HG03066 (cell line): ENCODE measurements around the gene CFDP1.
A peak's percentile ranks its signal among the peaks of the same experiment; 100 is the strongest.

ENCODE experiments used
- ATAC-seq: cut with Tn5 transposase; IDR thresholded peaks from one replicate; pipeline ENCODE4 v1.9.1; 2021; ENCODE audit warnings: low read depth; ENCODE audit not compliant: unreplicated experiment

CFDP1 gene

DNA sequence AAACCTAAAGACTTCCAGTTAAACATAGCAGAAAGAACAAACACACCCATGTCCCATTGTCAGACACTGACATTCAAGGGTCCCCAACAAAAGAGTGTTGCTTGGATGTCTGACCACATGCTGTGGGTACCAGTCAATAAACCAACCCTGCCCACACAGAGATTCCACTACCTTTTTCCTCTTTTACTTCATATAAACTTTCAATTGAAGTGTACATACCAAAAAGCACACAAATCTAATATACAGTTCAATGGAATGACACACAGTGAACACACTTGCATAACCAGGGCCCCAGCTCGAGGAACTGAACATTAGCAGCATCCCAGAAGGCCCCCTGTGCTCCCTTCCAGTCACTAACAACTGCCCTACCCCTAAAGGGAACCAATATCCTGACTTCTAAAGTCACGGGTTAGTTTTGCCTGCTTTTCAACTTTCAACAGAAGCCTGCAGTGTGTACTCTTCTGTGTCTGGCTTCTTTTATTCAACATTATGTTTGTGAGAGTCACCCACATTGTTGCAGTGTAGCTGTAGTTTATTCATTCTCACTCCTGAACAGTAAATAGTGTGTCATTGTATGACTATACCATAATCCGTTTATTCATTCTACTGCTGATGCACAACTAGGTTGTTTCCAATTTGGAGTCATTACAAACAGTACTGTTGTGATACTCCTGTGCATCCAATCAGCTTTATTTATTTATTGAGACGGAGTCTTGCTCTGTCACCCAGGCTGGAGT lies 18.0 kb downstream of the CFDP1 start:
- no peak for ATAC-seq

DNA sequence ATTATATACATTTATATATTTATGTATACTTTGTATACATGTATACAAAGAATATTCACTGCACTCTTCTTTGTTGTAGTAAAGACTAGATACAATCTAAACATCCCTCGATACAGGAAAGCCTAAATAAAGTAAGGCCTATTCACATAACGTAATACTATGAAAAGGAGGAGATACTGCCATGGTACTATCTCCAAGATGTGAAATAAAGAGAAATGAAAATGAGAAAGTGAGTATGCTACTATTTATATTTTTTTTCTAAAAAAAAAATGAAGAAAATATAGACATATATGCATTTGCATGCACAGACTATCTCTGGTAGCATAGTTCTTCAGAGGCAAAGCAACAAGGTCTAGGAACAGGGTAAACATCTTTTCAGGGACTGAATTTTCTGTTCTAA lies 19.4 kb downstream of the CFDP1 start:
- ATAC-seq, result no peak

DNA sequence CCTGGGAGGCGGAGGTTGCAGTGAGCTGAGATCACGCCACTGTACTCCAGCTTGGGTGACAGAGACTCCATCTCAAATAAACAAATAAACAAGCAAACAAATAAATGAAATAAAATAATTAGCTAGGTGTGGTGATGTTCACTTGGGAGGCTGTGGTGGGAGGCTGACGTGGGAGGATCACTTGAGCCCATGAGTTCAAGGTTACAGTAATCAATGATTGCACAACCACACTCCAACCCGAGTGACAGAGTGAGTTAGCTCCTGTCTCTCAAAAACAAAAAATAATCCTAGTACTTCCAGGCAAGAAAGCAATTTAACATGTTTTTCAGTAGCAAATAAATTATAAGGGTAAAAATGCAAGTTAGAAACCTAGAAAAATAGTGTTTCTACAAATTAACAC lies 26.4 kb downstream of the CFDP1 start:
- no peak for ATAC-seq

DNA sequence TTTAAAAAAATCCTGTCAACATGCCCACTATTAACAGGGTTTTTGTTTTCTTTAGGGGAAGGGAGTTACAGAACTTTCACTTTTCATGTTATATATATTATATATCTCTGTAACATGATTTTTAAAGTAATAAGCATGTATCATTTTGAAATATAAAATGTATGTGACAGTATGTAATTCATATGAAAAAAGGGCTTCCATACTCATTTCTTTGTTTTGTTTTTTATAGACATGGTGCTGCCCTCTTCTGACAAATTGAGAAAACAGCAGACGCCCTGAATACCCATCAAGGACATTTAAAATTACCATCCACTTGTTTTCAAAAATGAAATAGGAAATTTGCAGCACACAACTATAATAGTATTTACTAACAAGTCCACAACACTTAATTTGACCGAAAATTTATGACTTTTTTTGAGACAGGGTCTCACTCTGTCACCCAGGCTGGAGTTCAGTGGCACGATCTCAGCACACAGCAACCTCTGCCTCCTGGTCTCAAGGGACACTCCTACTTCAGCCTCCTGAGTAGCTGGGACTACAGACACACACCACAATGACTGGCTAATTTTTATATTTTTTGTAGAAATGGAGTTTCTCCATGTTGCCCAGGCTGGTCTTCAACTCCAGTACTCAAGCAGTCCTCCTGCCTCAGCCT lies 30.4 kb downstream of the CFDP1 start:
- ATAC-seq, result no peak

DNA sequence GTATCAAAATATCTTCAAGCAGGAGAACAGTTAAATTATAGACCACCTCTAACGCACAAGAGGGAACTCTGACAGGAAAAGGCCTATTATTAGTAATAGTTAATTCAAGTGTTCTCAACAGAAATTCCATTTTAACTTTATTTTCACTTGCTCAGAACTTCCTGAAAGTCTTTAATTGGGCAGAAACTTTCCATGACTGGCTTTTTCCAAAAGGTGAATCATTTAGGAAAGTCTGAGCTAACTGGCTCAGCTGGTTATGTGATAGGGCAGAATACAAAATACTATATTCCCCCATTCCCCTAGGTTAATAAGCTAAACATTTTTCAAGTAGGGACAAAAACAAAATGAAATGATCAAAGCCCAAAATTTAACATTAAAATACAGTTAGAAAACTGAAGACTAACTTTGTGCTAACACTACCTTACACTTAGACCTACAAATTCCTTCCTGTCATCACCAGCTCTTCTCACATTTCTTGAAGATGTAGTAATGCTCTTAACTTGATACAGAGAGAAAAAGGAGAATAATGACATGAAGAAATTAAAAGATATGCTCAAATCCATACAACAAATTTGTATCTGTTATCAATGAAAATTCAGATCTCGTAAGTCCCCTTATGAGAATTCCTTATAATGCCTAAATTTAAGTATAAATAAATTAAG lies 31.0 kb downstream of the CFDP1 start:
- no peak for ATAC-seq

DNA sequence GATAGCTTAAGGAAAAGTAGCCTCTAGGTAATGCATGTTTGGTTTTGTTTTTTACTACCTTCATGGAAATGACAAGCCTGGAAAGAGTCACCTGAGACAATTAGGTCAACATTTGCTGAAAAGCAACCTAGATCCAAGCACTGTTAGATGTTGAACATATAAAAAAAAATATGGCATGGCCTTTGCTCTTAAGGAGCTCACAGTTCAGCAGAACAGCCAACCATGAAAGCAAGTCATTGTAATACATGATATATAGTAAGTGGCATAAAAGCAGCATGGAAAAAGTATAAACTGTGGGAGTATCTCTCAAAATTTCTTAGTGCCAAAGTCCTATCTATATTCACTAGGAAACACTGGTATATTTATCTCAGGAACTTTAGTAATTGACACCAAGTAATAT lies 31.6 kb downstream of the CFDP1 start:
- no peak for ATAC-seq

- ATAC-seq, result no peak
These were observed 35.0 kb downstream of the CFDP1 start for GRCh38 chr16:75398333-75398732.

DNA sequence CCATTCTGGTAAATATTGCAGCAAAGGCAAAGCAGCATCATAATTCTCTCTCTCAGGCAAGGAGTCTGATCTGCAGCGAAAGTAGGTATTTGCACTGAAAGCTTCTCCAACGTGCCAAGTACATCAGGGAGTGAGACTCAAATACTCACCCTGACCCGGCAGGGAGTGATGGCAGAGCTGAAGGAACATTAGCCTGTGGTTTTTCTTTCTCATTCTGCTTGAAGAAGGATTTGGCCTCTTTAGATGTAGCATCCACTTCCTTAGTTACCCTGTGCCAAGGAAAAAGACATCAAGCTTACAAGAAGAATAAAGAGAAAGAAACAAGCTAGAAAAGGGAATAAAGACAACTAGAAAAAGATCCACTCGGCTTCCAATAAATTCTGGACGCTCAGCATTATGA lies 38.4 kb downstream of the CFDP1 start:
- ATAC-seq, result no peak

DNA sequence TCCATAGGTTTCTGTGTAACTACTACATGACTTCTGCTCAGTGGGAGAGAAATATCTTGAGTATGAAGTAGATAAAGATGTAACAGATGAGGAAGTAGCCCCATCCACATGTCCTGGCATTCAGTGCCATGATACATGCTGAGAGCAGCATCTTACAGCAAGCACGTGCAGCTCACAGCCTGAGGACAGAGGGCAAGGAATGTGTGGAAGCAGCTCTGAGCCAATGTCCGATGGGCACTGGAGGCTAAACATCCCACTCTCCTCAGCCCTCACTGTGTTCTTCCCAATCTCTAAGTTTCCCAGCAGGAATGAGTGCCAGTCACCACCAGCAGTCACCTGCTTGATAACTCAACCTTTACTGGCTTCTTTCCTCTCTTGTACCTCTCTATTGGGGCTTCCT lies 40.4 kb downstream of the CFDP1 start:
- no peak for ATAC-seq

GRCh38 chr16:75390926-75391653 lies 42.2 kb downstream of the CFDP1 start:
- no peak for ATAC-seq

DNA sequence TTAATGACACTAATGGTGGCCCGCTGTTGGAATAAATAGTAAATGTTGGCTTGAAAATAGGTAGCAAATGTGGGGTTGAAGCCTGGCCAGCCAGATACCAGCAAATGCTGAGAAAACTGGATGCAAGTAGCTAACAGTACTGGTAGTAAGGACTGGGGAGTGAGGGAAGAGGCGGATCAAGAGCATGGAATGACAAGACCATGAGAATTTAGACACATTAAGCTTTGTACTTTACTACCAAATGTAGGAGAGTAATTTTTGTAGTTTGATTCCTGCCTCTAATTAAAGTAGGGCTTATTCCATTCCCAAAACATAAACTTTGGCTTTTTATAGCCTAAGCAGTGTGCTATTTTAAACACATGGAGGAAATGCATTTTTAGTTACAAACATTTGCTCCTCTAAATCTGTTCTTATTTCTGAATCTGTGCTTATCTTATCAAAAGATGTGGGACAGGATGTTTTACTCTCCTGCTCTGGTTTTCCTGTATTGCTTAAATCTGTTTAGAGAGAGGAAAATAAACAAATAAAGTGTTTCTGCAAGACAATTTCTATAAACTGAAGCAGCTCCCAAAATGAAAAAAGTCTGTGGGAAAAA lies 44.1 kb downstream of the CFDP1 start:
- no peak for ATAC-seq

DNA sequence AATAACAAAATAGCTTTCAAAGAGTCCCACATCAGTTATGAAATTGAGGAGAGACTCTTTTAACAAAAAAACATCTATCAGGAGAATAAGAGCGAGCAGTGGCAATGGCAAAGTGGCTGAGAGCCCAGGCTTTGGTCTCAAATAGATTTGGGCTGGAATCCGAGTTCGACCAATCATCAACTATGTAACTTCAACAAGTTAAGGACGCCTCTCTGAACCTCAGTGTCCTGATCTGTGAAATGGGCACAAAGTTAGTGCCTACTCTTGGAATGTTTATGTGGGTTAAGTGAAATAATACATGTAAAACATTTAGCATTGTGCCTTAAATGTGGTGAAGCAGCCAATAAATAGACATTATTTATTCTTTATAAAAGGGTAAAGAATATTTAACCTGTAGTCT lies 45.4 kb downstream of the CFDP1 start:
- no peak for ATAC-seq

- no peak for ATAC-seq
These were observed 47.7 kb downstream of the CFDP1 start for GRCh38 chr16:75385507-75386152.

- ATAC-seq, result no peak
These were observed 50.2 kb downstream of the CFDP1 start for GRCh38 chr16:75383141-75383540.

GRCh38 chr16:75382611-75383010 lies 50.7 kb downstream of the CFDP1 start:
- ATAC-seq, result no peak

- ATAC-seq, result no peak
These were observed 52.4 kb downstream of the CFDP1 start for GRCh38 chr16:75380870-75381269.

GRCh38 chr16:75379911-75380847 lies 53.1 kb downstream of the CFDP1 start:
- ATAC-seq, result peak; percentile 84

DNA sequence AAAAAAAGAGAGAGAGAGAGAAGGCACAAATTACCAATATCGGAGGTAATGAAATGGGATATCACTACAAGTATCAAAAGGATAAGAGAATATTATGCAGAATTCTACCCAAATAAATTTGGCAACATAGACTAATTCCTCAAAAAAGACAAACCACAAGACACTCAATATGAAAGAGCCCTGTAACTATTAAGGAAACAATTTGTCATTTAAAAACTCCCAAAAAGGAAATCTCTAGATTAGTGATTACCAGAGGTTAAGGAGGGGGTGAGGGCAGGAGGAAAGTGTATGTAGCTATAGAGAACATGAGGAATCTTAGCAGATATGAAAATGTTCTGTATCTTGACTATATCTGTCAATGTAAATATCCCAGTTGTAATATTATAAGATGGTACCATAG lies 54.0 kb downstream of the CFDP1 start:
- ATAC-seq, result peak; percentile 55

- no peak for ATAC-seq
These were observed 54.7 kb downstream of the CFDP1 start for GRCh38 chr16:75378616-75379015.
